Measurements from ENCODE around the gene AP5M1.
A peak's percentile ranks its signal among the peaks of the same experiment; 100 is the strongest.
"Not testable (repeated sequence)": the region's sequence is repeated elsewhere in the genome, so short reads cannot be mapped to it uniquely, and the experiment has no call there.

The AP5M1 gene

GRCh38 chr14:57246933-57247657 is 21.7 kb upstream of the AP5M1 start:
- peak; percentile 56 for ATAC-seq
- TF ChIP-seq ZC3H10 (CRISPR knock-in tag; IDR thresholded peaks at IDR 0.05), result no peak
- TF ChIP-seq TSHZ2 (CRISPR knock-in tag; IDR thresholded peaks at IDR 0.05), result no peak
- TF ChIP-seq SNAI2 (CRISPR knock-in tag; IDR thresholded peaks at IDR 0.05), result no peak
- TF ChIP-seq ZNF8 (CRISPR knock-in tag; IDR thresholded peaks at IDR 0.05), result no peak
- TF ChIP-seq, protein P1, sequence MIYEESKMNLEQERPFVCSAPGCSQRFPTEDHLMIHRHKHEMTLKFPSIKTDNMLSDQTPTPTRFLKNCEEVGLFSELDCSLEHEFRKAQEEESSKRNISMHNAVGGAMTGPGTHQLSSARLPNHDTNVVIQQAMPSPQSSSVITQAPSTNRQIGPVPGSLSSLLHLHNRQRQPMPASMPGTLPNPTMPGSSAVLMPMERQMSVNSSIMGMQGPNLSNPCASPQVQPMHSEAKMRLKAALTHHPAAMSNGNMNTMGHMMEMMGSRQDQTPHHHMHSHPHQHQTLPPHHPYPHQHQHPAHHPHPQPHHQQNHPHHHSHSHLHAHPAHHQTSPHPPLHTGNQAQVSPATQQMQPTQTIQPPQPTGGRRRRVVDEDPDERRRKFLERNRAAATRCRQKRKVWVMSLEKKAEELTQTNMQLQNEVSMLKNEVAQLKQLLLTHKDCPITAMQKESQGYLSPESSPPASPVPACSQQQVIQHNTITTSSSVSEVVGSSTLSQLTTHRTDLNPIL (CRISPR knock-in tag; IDR thresholded peaks at IDR 0.05; ENCODE audit: low read depth), result no peak
- TF ChIP-seq, protein P2, sequence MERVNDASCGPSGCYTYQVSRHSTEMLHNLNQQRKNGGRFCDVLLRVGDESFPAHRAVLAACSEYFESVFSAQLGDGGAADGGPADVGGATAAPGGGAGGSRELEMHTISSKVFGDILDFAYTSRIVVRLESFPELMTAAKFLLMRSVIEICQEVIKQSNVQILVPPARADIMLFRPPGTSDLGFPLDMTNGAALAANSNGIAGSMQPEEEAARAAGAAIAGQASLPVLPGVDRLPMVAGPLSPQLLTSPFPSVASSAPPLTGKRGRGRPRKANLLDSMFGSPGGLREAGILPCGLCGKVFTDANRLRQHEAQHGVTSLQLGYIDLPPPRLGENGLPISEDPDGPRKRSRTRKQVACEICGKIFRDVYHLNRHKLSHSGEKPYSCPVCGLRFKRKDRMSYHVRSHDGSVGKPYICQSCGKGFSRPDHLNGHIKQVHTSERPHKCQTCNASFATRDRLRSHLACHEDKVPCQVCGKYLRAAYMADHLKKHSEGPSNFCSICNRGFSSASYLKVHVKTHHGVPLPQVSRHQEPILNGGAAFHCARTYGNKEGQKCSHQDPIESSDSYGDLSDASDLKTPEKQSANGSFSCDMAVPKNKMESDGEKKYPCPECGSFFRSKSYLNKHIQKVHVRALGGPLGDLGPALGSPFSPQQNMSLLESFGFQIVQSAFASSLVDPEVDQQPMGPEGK (CRISPR knock-in tag; IDR thresholded peaks at IDR 0.05; ENCODE audit: borderline replicate concordance), result no peak
- no peak for TF ChIP-seq TCF4 (CRISPR knock-in tag; IDR thresholded peaks at IDR 0.05; ENCODE audit: borderline replicate concordance)
- no peak for TF ChIP-seq RARB (CRISPR knock-in tag; IDR thresholded peaks at IDR 0.05)
- no peak for TF ChIP-seq GLIS3 (CRISPR knock-in tag; IDR thresholded peaks at IDR 0.05)
- TF ChIP-seq, protein P3, sequence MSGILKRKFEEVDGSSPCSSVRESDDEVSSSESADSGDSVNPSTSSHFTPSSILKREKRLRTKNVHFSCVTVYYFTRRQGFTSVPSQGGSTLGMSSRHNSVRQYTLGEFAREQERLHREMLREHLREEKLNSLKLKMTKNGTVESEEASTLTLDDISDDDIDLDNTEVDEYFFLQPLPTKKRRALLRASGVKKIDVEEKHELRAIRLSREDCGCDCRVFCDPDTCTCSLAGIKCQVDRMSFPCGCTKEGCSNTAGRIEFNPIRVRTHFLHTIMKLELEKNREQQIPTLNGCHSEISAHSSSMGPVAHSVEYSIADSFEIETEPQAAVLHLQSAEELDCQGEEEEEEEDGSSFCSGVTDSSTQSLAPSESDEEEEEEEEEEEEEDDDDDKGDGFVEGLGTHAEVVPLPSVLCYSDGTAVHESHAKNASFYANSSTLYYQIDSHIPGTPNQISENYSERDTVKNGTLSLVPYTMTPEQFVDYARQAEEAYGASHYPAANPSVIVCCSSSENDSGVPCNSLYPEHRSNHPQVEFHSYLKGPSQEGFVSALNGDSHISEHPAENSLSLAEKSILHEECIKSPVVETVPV (CRISPR knock-in tag; IDR thresholded peaks at IDR 0.05), result no peak
- TF ChIP-seq PPARA (CRISPR knock-in tag; IDR thresholded peaks at IDR 0.05; ENCODE audit: borderline replicate concordance), result no peak
- no peak for TF ChIP-seq ZFP30 (CRISPR knock-in tag; IDR thresholded peaks at IDR 0.05)
- no peak for TF ChIP-seq ARNTL (CRISPR knock-in tag; IDR thresholded peaks at IDR 0.05; ENCODE audit: borderline replicate concordance, low read depth)
- no peak for TF ChIP-seq POU6F1 (CRISPR knock-in tag; IDR thresholded peaks at IDR 0.05; ENCODE audit: borderline replicate concordance, low read depth)
- TF ChIP-seq ISL1 (CRISPR knock-in tag; IDR thresholded peaks at IDR 0.05), result no peak
- no peak for TF ChIP-seq TOX (CRISPR knock-in tag; IDR thresholded peaks at IDR 0.05; ENCODE audit: borderline replicate concordance)
- no peak for TF ChIP-seq ZFP3 (CRISPR knock-in tag; IDR thresholded peaks at IDR 0.05)
- TF ChIP-seq ESRRG (CRISPR knock-in tag; IDR thresholded peaks at IDR 0.05), result no peak
- no peak for TF ChIP-seq ZNF70 (CRISPR knock-in tag; IDR thresholded peaks at IDR 0.05)

- TF ChIP-seq, protein P2 (CRISPR knock-in tag; IDR thresholded peaks at IDR 0.05; ENCODE audit: borderline replicate concordance), result no peak
- no peak for TF ChIP-seq ARNTL (CRISPR knock-in tag; IDR thresholded peaks at IDR 0.05; ENCODE audit: borderline replicate concordance, low read depth)
- TF ChIP-seq PPARA (CRISPR knock-in tag; IDR thresholded peaks at IDR 0.05; ENCODE audit: borderline replicate concordance), result no peak
- no peak for TF ChIP-seq POU6F1 (CRISPR knock-in tag; IDR thresholded peaks at IDR 0.05; ENCODE audit: borderline replicate concordance, low read depth)
- no peak for TF ChIP-seq SNAI2 (CRISPR knock-in tag; IDR thresholded peaks at IDR 0.05)
- TF ChIP-seq TOX (CRISPR knock-in tag; IDR thresholded peaks at IDR 0.05; ENCODE audit: borderline replicate concordance), result no peak
- no peak for TF ChIP-seq GLIS3 (CRISPR knock-in tag; IDR thresholded peaks at IDR 0.05)
- no peak for TF ChIP-seq ISL1 (CRISPR knock-in tag; IDR thresholded peaks at IDR 0.05)
- TF ChIP-seq ZFP30 (CRISPR knock-in tag; IDR thresholded peaks at IDR 0.05), result no peak
- TF ChIP-seq BACH2 (CRISPR knock-in tag; IDR thresholded peaks at IDR 0.05; ENCODE audit: borderline replicate concordance), result no peak
- TF ChIP-seq CSDC2 (CRISPR knock-in tag; IDR thresholded peaks at IDR 0.05), result no peak
- no peak for TF ChIP-seq ZC3H10 (CRISPR knock-in tag; IDR thresholded peaks at IDR 0.05)
- ATAC-seq, result no peak
Observed at GRCh38 chr14:57254884-57255283, 13.9 kb upstream of the AP5M1 start.

GRCh38 chr14:57258221-57258620 is 10.6 kb upstream of the AP5M1 start:
- ATAC-seq, result not testable (repeated sequence)

Data from SK-N-SH treated with all-trans-retinoic acid at 6 μM for 48 hours (cell line).